ENCODE measurements around the gene ZNF212. TPM values are rescaled to one million over a fixed set of nuclear protein-coding genes. Genes with fewer than 3 reads are reported as not detected.
"Not testable (repeated sequence)": the region's sequence is repeated elsewhere in the genome, so short reads cannot be mapped to it uniquely, and the experiment has no call there.

ZNF212 gene
- polyA plus RNA-seq, 1 donor from 2014 or later: 12.2 TPM

DNA sequence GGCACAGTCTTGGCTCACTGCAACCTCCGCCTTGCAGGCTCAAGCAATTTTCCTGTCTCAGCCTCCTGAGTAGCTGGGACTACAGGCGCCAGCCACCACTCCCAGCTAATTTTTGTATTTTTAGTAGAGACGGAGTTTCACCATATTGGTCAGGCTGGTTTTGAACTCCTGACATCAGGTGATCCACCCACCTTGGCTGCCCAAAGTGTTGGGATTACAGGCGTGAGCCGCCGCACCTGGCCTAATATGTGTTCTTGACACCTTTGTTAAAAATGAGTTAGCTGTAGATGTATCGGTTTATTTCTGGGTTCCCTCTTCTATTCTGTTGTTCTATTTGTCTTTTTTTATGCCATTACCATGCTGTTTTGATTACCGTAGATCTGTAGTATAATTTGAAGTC lies 35.0 kb downstream of the ZNF212 start:
- not testable (repeated sequence) for H3K4me2 ChIP-seq (ENCODE audit: low read length); H3K9ac ChIP-seq (ENCODE audit: low read length); H3K36me3 ChIP-seq (ENCODE audit: insufficient read depth, low read length); H3K27me3 ChIP-seq (ENCODE audit: insufficient read depth, low read depth, low read length); H3K9me2 ChIP-seq (ENCODE audit: insufficient read depth, low read length); H3K4me3 ChIP-seq (ENCODE audit: low read length); H4K20me1 ChIP-seq (ENCODE audit: insufficient read depth); H3F3A ChIP-seq (ENCODE audit: insufficient read depth, low read length, poor library complexity, severe bottlenecking); H2AFZ ChIP-seq (ENCODE audit: low read depth, low read length); H3K79me2 ChIP-seq (replicated peaks; ENCODE audit: insufficient read depth, low read length); H3K9me3 ChIP-seq (ENCODE audit: low read length); H3K27ac ChIP-seq (ENCODE audit: low read length)

DNA sequence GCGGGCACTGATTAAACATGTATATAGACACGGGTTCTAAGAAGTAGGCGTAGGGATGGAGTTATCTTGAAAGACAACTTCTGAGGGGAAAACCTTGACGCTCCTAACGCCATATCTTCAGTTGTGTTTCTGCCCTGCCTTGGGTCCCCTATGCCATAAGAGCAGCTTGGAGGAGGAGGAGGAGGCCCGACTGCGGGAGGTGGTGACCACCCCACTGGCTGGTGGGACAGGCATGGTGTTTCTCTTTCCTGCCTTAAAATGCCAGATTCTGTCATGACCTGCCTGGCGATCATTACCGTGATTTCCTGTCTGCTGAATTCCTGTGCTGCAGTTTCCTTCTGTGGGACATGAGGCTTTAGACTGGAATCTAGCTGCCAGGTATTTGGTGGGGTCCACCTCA lies 38.4 kb downstream of the ZNF212 start:
- Histone ChIP-seq H3K27ac (ENCODE audit: low read length) (no peak overlapping the region), H4K20me1 (ENCODE audit: insufficient read depth) (no peaks in the 10 kb centered on the region), H3K79me2 (replicated peaks; ENCODE audit: insufficient read depth, low read length) (no peaks in the 10 kb centered on the region), H3K27me3 (ENCODE audit: insufficient read depth, low read depth, low read length) (no peaks in the 10 kb centered on the region), H3F3A (ENCODE audit: insufficient read depth, low read length, poor library complexity, severe bottlenecking) (no peaks in the 10 kb centered on the region), H2AFZ (ENCODE audit: low read depth, low read length) (no peak overlapping the region), H3K9ac (ENCODE audit: low read length) (no peak overlapping the region), H3K9me2 (ENCODE audit: insufficient read depth, low read length) (no peaks in the 10 kb centered on the region), H3K4me2 (ENCODE audit: low read length) (no peak overlapping the region), H3K9me3 (ENCODE audit: low read length) (no peaks in the 10 kb centered on the region), H3K4me3 (ENCODE audit: low read length) (no peak overlapping the region), H3K36me3 (ENCODE audit: insufficient read depth, low read length) (no peaks in the 10 kb centered on the region)
- TF ChIP-seq POLR2AphosphoS5 (IDR thresholded peaks at IDR 0.05): no peak
- no peak for TF ChIP-seq EZH2 (IDR thresholded peaks at IDR 0.05; ENCODE audit: borderline replicate concordance, insufficient read depth, low read length, poor library complexity, severe bottlenecking)
- TF ChIP-seq SMC3 (conservative IDR thresholded peaks at IDR 0.05; ENCODE audit: poor library complexity): no peak
- TF ChIP-seq TAF1 (IDR thresholded peaks at IDR 0.05; ENCODE audit: low read depth): no peak
- TF ChIP-seq, protein P1, sequence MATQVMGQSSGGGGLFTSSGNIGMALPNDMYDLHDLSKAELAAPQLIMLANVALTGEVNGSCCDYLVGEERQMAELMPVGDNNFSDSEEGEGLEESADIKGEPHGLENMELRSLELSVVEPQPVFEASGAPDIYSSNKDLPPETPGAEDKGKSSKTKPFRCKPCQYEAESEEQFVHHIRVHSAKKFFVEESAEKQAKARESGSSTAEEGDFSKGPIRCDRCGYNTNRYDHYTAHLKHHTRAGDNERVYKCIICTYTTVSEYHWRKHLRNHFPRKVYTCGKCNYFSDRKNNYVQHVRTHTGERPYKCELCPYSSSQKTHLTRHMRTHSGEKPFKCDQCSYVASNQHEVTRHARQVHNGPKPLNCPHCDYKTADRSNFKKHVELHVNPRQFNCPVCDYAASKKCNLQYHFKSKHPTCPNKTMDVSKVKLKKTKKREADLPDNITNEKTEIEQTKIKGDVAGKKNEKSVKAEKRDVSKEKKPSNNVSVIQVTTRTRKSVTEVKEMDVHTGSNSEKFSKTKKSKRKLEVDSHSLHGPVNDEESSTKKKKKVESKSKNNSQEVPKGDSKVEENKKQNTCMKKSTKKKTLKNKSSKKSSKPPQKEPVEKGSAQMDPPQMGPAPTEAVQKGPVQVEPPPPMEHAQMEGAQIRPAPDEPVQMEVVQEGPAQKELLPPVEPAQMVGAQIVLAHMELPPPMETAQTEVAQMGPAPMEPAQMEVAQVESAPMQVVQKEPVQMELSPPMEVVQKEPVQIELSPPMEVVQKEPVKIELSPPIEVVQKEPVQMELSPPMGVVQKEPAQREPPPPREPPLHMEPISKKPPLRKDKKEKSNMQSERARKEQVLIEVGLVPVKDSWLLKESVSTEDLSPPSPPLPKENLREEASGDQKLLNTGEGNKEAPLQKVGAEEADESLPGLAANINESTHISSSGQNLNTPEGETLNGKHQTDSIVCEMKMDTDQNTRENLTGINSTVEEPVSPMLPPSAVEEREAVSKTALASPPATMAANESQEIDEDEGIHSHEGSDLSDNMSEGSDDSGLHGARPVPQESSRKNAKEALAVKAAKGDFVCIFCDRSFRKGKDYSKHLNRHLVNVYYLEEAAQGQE (IDR thresholded peaks at IDR 0.05; ENCODE audit: borderline replicate concordance): no peak
- TF ChIP-seq CTCF (IDR thresholded peaks at IDR 0.05; ENCODE audit: poor library complexity, severe bottlenecking): no peak
- TF ChIP-seq RAD21 (conservative IDR thresholded peaks at IDR 0.05): no peak

- H3K4me3 ChIP-seq (ENCODE audit: low read length): no peak overlapping the region
- H2AFZ ChIP-seq (ENCODE audit: low read depth, low read length): no peak overlapping the region
- no peaks in the 10 kb centered on the region for H3K27me3 ChIP-seq (ENCODE audit: insufficient read depth, low read depth, low read length)
- no peaks in the 10 kb centered on the region for H3F3A ChIP-seq (ENCODE audit: insufficient read depth, low read length, poor library complexity, severe bottlenecking)
- no peaks in the 10 kb centered on the region for H3K9me3 ChIP-seq (ENCODE audit: low read length)
- no peak overlapping the region for H3K9ac ChIP-seq (ENCODE audit: low read length)
- no peak for TF ChIP-seq EZH2 (IDR thresholded peaks at IDR 0.05; ENCODE audit: borderline replicate concordance, insufficient read depth, low read length, poor library complexity, severe bottlenecking)
- no peak for TF ChIP-seq POLR2AphosphoS5 (IDR thresholded peaks at IDR 0.05)
- TF ChIP-seq MXI1 (conservative IDR thresholded peaks at IDR 0.05; ENCODE audit: poor library complexity, severe bottlenecking): no peak
- TF ChIP-seq EP300 (conservative IDR thresholded peaks at IDR 0.05; ENCODE audit: poor library complexity, severe bottlenecking): no peak
- no peak for TF ChIP-seq CTCF (IDR thresholded peaks at IDR 0.05; ENCODE audit: poor library complexity, severe bottlenecking)
- no peak for TF ChIP-seq SMC3 (conservative IDR thresholded peaks at IDR 0.05; ENCODE audit: poor library complexity)
- TF ChIP-seq, protein P1 (IDR thresholded peaks at IDR 0.05; ENCODE audit: borderline replicate concordance): no peak
- no peak for TF ChIP-seq RAD21 (conservative IDR thresholded peaks at IDR 0.05)
- TF ChIP-seq TAF1 (IDR thresholded peaks at IDR 0.05; ENCODE audit: low read depth): no peak
- H3K9me2 ChIP-seq (ENCODE audit: insufficient read depth, low read length): no peaks in the 10 kb centered on the region
- no peaks in the 10 kb centered on the region for H3K36me3 ChIP-seq (ENCODE audit: insufficient read depth, low read length)
- H3K79me2 ChIP-seq (replicated peaks; ENCODE audit: insufficient read depth, low read length): no peaks in the 10 kb centered on the region
- H4K20me1 ChIP-seq (ENCODE audit: insufficient read depth): no peaks in the 10 kb centered on the region
- no peak overlapping the region for H3K4me2 ChIP-seq (ENCODE audit: low read length)
- H3K27ac ChIP-seq (ENCODE audit: low read length): no peak overlapping the region
Observed at GRCh38 chr7:149278396-149278795, 38.9 kb downstream of the ZNF212 start.

Data from neural cell (in vitro differentiated cells).